Activated CD4-positive, alpha-beta T cell treated with anti-CD3 and anti-CD28 coated beads, Interleukin-2, Interleukin-6, amounts not matched to agents 100 ng/mL and 50 ng/mL, durations not matched to agents 16 hours and 8 hours (primary cell): ENCODE measurements around the gene GNPTG.
A peak's percentile ranks its signal among the peaks of the same experiment; 100 is the strongest.

ENCODE experiments used
- DNase-seq: peaks from one replicate; pipeline ENCODE4 v3.0.0-alpha.2; 2020

The GNPTG gene

GRCh38 chr16:1401758-1402154 is 50.0 kb downstream of the GNPTG start:
- no peak for DNase-seq

- DNase-seq: no peak
Measured at GRCh38 chr16:1403036-1403435, 51.3 kb downstream of the GNPTG start.

GRCh38 chr16:1403733-1404132 is 52.0 kb downstream of the GNPTG start:
- no peak for DNase-seq

DNA sequence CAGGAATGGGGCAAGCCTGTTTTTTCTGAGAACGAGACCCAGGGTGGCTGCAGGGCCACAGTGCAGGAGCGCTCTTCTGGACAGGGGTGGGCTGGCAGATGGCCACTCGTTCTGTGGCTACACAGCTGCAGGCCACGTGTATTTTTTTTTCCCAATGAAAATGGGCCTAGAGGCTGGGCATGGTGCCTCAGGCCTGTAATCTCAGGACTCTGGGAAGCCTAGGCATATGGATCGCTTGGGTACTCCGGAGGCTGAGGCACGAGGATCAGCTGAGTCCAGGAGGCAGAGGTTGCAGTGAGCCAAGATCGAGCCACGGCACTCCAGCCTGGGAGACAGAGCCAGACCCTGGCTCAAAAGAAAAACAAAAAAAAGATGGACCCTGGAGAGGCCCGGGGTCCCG is 56.0 kb downstream of the GNPTG start:
- DNase-seq: no peak

GRCh38 chr16:1408171-1408837 is 56.6 kb downstream of the GNPTG start:
- DNase-seq: peak; percentile 96

DNA sequence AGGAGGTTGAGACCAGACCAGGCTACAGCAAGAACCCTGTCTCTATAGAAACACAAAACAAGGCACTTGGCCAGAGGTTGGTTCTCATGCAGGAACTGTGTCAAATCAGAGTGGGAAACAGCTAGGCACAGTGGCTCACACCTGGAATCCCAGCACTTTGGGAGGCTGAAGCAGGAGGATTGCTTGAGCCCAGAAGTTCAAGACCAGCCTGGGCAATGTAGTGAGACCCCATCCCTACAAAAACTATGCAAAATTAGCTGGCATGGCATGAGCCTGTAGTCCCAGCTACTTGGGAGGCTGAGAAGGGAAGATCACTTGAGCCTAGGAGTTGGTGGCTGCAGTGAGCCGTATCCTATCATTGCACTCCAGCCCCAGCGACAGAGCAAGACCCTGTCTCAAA is 61.1 kb downstream of the GNPTG start:
- no peak for DNase-seq
